ENCODE measurements around the gene TRAPPC14.
A peak's percentile ranks its signal among the peaks of the same experiment; 100 is the strongest.

The TRAPPC14 gene

GRCh38 chr7:100120733-100121036 is 37.8 kb downstream of the TRAPPC14 start:
- TF ChIP-seq ZNF8 (CRISPR knock-in tag; IDR thresholded peaks at IDR 0.05): no peak
- TF ChIP-seq ARNTL (CRISPR knock-in tag; IDR thresholded peaks at IDR 0.05; ENCODE audit: borderline replicate concordance, low read depth): no peak
- no peak for TF ChIP-seq PPARA (CRISPR knock-in tag; IDR thresholded peaks at IDR 0.05; ENCODE audit: borderline replicate concordance)
- no peak for TF ChIP-seq BACH2 (CRISPR knock-in tag; IDR thresholded peaks at IDR 0.05; ENCODE audit: borderline replicate concordance)
- no peak for TF ChIP-seq RARB (CRISPR knock-in tag; IDR thresholded peaks at IDR 0.05)
- no peak for TF ChIP-seq CSDC2 (CRISPR knock-in tag; IDR thresholded peaks at IDR 0.05)
- TF ChIP-seq TSHZ2 (CRISPR knock-in tag; IDR thresholded peaks at IDR 0.05): no peak
- TF ChIP-seq ISL1 (CRISPR knock-in tag; IDR thresholded peaks at IDR 0.05): no peak
- TF ChIP-seq POU6F1 (CRISPR knock-in tag; IDR thresholded peaks at IDR 0.05; ENCODE audit: borderline replicate concordance, low read depth): no peak
- TF ChIP-seq ESRRG (CRISPR knock-in tag; IDR thresholded peaks at IDR 0.05): no peak
- no peak for ATAC-seq

GRCh38 chr7:100119970-100120732 is 38.4 kb downstream of the TRAPPC14 start:
- TF ChIP-seq ZFP30 (CRISPR knock-in tag; IDR thresholded peaks at IDR 0.05) (no peak), SNAI2 (CRISPR knock-in tag; IDR thresholded peaks at IDR 0.05) (no peak), ZC3H10 (CRISPR knock-in tag; IDR thresholded peaks at IDR 0.05) (no peak), ESRRG (CRISPR knock-in tag; IDR thresholded peaks at IDR 0.05) (no peak), CREB5 (CRISPR knock-in tag; IDR thresholded peaks at IDR 0.05; ENCODE audit: low read depth) (no peak), CSRNP3 (CRISPR knock-in tag; IDR thresholded peaks at IDR 0.05) (no peak), OSR1 (CRISPR knock-in tag; IDR thresholded peaks at IDR 0.05) (no peak), GLIS3 (CRISPR knock-in tag; IDR thresholded peaks at IDR 0.05) (no peak), ZNF565 (CRISPR knock-in tag; conservative IDR thresholded peaks at IDR 0.05; ENCODE audit: low read depth) (no peak), ZNF70 (CRISPR knock-in tag; IDR thresholded peaks at IDR 0.05) (no peak), ZFP3 (CRISPR knock-in tag; IDR thresholded peaks at IDR 0.05) (no peak), POU6F1 (CRISPR knock-in tag; IDR thresholded peaks at IDR 0.05; ENCODE audit: borderline replicate concordance, low read depth) (no peak), RARB (CRISPR knock-in tag; IDR thresholded peaks at IDR 0.05) (no peak), TSHZ2 (CRISPR knock-in tag; IDR thresholded peaks at IDR 0.05) (no peak), CSDC2 (CRISPR knock-in tag; IDR thresholded peaks at IDR 0.05) (no peak), TCF4 (CRISPR knock-in tag; IDR thresholded peaks at IDR 0.05; ENCODE audit: borderline replicate concordance) (no peak), ZNF8 (CRISPR knock-in tag; IDR thresholded peaks at IDR 0.05) (no peak)
- TF ChIP-seq, protein P1, sequence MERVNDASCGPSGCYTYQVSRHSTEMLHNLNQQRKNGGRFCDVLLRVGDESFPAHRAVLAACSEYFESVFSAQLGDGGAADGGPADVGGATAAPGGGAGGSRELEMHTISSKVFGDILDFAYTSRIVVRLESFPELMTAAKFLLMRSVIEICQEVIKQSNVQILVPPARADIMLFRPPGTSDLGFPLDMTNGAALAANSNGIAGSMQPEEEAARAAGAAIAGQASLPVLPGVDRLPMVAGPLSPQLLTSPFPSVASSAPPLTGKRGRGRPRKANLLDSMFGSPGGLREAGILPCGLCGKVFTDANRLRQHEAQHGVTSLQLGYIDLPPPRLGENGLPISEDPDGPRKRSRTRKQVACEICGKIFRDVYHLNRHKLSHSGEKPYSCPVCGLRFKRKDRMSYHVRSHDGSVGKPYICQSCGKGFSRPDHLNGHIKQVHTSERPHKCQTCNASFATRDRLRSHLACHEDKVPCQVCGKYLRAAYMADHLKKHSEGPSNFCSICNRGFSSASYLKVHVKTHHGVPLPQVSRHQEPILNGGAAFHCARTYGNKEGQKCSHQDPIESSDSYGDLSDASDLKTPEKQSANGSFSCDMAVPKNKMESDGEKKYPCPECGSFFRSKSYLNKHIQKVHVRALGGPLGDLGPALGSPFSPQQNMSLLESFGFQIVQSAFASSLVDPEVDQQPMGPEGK (CRISPR knock-in tag; IDR thresholded peaks at IDR 0.05; ENCODE audit: borderline replicate concordance): no peak
- peak; percentile 83 for ATAC-seq

Measured in SK-N-SH treated with all-trans-retinoic acid at 6 μM for 48 hours (cell line).